Femur (tissue), 1 donor: Measurements from ENCODE around the gene SMARCA2.

ENCODE experiments used
- DNase-seq: peaks from one replicate; pipeline ENCODE4 v3.0.0-alpha.2; 2017

SMARCA2 gene

GRCh38 chr9:2179567-2179966 lies 164.4 kb downstream of the SMARCA2 start:
- DNase-seq = no peak

DNA sequence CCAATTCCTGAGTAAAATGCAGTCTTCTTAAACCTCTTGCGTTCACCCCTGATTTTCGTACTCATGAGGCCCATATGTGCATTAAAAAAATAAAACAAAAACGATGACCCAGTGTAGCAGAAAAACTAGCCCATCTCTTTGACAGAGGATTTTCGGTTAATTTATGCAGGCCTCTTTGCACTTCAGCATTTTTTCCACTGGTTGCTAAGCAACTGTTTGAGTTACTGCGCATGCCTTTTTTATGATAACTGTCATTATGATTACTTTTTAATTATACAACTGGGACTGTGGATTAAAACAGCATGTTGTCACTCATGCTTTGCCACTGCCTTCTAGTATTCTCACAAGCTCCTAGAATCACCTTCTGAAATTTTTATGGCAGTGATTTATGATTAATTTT lies 165.0 kb downstream of the SMARCA2 start:
- no peak for DNase-seq

DNA sequence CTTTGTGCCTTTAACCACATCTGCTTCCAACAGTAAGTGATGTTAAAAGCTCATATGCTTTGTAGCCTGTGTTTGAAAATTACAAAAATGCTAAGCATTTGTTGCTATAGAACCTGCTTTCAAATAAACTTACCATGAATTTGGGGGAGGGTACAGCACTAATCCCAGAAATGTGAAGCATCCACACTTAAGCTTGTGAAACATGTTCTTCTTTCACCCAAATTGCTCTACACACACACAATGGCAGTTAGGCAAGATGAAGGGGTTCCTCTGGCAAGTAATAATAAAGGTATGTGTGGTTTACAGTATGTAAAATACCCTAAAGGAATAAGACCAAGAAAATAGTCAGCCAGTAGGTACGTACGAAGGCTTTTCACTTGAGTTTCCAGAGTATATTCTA lies 165.6 kb downstream of the SMARCA2 start:
- no peak for DNase-seq

DNA sequence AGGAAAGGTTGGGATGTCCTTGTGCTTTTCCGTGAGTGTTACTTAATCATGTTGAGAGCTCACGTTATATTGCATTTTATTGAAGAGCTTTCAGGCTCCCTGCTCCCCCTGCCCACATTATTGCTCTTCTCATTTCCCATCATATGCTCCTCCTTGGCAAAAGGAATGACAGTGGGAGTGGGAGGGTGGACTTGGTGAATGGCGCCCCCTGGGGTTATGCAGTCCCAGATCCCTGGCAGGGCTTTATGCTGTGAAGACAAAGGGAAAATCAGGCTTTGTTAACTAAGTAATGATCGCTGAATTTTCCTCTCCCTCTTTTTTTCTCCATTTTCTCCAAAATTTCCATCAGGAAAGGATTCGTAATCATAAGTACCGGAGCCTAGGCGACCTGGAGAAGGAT lies 166.6 kb downstream of the SMARCA2 start:
- no peak for DNase-seq

- DNase-seq = no peak
Observed at GRCh38 chr9:2190939-2191608, 175.9 kb downstream of the SMARCA2 start.

GRCh38 chr9:2191609-2191972 lies 176.4 kb downstream of the SMARCA2 start:
- no peak for DNase-seq

GRCh38 chr9:2192356-2192979 lies 177.3 kb downstream of the SMARCA2 start:
- no peak for DNase-seq

DNA sequence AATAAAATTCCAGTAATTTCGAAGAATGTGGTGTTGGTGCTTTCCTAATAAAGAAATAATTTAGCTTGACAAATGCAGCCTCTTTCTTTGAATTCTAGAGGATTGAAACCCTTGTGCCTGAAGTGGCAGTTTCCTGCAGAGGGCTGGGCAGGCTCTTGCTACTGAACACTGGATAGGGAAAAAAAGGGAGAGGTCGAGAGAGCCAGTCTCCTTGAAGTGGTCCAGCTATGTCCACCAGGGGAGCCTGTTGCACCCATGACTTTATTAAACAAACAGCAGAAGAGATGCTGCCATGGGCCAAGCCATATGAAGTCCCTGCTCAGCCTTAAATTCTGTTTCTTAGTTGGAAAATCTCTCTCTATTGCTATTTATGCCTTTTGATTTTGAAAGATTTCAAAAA lies 178.4 kb downstream of the SMARCA2 start:
- DNase-seq = no peak

DNA sequence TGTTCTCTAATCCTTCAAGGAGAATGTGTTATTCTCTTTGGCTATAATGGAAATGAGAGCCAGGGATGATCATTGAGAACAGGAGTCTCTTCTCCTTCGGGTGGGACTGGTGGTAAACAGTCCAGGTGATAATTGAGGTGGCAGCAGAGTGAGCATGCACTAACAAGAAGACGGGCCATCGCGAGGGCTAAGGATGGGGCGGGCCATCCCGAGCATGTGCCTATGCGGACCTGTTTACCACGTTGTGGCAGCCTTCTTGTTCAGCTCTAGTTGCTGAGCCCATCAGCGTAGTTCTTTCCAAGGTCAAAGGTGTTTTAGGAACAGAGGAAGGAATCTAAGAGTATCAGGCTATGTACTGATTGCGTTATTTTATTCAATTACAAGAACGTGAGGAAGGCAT lies 180.1 kb downstream of the SMARCA2 start:
- DNase-seq = no peak

DNA sequence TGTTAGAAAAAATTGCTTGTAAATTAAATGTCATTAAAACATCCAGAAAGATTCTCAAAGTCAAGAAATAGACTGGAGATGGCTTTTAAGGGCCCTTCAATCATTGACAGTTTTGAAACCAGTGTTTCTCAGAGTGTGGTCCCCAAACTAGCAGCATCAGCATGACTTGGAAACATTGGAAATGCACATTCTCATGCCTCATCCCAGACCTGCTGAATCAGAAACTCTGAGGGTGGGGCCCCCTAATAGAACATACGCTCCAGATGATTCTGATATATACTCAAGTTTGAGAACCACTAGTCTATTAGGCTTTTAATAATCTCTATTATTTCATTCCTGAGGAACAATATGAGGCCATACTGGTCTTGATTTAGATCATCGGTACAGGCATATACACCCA lies 181.6 kb downstream of the SMARCA2 start:
- DNase-seq = no peak

DNA sequence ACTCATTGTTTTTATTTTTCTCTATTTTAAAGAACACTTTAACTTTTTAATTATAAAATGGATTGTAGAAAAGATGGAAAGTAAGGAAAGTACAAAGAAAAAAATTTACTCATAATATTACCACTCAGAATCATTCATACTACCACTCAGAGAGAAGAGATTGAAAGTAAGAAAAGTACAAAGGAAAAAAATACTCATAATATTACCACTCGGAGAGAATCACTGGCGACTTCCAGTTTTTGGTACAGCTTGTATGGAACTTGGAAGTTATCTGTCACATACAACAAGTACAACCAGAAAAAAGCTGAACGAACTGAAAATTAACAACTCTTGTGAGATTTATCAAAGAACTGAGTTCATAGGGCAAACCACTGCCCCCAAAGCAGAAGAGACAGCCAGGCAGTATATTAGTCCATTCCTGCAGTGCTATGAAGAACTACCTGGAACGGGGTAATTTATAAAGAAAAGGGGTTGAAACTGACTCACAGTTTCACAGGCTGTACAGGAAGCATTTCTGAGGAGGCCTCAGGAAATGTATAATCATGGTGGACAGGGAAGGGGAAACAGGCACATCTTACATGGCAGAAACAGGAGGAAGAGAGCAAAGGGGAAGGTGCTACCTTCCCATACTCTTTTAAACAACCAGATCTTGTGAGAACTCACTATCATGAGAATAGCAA lies 183.9 kb downstream of the SMARCA2 start:
- no peak for DNase-seq

DNA sequence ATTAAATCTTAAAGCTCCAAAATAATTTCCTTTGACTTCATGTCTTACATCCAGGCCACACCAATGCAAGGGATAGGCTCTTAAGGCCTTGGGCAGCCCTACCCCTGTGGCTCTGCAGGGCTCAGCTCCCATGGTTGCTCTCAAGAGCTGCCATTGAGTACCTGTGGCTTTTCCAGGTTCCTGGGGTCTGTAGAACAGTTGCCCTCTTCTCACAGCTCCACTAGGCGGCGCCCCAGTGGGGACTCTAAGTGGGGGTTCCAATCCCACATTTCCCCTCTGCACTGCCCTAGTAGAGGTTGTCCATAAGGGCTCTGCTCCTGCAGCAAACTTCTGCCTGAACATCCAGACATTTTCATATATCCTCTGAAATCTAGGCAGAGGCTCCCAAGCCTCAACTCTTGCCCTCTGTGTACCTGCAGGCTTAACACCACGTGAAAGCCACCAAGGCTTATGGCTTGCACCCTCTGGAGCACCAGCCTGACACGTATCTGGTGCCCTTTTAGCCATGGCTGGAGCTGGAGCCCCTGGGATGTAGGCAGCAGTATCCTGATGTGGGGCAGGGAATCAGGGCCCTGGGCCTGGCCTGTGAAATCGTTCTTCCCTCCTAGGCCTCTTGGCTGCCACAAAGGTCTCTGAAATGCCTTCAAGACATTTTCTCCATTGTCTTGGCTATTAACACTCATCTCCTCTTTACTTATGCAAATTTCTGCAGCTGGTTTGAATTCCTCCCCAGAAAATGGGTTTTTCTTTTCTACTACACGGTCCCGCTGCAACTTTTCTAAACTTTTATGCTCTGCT lies 185.1 kb downstream of the SMARCA2 start:
- no peak for DNase-seq

GRCh38 chr9:2208465-2208864 lies 193.3 kb downstream of the SMARCA2 start:
- no peak for DNase-seq

DNA sequence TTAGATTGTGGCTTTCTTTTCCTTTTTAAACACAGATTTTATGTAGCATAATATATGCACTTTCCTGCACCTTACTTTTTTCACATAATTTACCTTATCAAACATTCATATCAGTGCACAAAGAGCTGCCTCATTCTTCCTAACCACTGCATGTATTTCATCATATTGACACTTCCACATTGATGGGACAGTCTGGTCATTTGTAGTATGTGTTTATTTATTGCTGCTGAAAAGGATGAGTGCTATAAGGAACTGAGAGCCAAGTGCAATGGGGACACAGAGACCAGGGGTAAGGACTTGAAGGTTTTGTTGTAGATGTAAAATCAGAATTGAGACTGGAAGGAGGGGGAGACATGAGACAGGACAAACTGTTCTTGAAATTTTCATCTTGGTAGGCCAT lies 193.8 kb downstream of the SMARCA2 start:
- no peak for DNase-seq

GRCh38 chr9:2209400-2209799 lies 194.3 kb downstream of the SMARCA2 start:
- DNase-seq = no peak

GRCh38 chr9:2210201-2210600 lies 195.1 kb downstream of the SMARCA2 start:
- DNase-seq = no peak

DNA sequence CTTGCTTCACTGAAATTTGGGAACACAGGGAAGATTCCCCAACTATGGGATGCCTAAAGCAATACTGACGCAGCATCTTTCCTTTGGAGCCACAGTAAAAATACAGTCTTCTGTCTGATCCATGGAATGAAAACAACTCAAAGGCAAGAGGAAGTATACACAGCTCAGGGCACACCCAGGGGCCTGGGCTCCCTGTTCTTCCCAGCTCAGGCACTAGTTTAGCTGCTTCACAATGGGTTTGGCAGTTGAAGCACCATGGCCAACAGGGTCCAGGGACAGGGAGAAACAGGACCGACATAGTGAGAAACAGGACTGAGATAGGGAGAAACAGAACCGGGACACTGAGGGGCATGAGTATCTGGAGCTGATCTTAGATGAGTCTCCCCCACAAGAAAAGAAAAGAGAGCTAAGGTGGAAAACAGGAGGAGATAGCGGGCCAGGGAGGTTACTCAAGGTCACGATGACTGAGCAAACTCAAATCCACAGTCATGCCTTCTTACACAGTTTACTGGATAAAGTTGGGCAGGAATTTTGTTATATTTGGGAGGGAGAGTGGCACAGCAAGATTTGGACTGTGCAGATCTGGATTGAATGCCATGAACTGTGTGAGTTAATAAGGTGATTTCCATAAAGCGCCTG lies 198.8 kb downstream of the SMARCA2 start:
- no peak for DNase-seq

DNA sequence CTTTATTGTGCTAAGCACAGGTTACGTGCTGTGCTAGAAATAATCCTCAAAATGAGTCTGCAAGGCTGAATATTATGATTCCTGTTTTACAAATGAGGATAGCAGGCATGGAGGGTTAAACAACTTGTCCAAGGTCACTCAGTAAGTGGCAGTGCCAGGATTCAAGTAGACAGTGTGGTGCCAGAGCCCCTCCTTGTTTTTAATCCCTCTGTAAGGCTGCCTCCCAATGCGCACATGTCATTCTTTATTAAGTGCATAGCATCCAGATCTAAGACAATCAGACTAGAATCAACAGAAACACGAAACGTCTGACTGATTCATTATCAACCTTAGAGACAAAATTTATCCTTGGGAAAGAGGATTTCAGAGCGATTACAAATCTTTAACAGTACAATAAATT lies 199.6 kb downstream of the SMARCA2 start:
- DNase-seq = no peak

DNA sequence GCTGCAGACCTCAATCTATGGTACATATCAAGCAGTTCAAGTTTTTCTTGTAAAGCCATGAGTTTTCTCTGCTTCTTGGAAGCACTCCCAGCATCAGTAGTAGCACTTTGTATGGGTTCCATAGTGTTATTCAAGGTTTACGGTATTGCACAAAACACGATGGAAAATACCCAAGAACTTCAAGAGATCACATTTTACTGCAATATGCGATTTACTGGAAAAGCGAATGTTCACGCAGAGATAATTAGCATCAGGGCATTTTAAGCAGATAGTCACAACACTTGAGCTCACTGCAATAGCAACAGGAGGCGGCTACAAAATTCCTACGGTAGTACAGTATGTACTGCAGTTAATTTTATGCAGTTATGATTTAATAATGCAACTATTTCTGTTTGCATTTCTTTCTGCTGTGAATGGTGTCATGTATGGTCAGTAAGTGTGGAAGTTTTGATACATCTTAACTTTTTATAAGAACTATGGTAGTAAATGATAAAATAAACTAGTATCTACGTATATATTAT lies 200.8 kb downstream of the SMARCA2 start:
- no peak for DNase-seq

DNA sequence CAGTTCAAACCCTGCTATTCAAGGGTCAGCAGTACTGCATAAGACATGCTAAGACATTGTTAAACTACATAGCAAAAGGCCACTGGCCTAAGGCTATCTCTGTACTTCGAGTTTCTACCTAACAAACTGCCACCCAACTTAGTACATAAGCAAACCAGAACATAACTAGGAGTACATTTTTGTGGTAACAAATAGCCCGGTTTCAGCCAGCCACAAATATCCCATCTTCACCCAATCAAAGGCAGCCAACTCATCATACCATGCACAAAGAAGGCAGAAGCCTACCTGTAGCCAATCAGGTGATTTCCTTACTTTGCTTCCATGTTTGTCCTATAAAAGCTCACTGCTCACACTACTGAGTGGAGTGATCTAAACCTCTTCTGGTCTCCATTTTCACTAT lies 201.4 kb downstream of the SMARCA2 start:
- no peak for DNase-seq

DNA sequence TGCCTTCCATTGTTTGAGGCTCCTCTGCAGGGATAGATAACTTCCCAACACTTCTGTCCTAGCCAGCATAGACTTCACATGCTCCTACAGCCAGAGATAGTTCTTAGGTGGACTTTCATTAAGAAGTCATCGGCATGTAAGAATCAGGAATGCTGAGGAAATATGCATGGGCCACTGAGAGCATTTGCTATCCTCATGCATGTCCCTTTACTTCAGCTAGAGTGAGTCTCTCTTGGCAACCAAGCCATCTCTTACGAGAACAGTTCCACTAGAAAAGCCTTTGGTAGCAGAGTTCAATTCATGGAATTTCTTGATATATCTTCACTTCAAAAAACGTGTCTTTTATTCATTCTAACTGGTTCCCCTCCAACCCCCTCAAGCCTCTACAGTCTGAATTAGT lies 202.4 kb downstream of the SMARCA2 start:
- DNase-seq = no peak

DNA sequence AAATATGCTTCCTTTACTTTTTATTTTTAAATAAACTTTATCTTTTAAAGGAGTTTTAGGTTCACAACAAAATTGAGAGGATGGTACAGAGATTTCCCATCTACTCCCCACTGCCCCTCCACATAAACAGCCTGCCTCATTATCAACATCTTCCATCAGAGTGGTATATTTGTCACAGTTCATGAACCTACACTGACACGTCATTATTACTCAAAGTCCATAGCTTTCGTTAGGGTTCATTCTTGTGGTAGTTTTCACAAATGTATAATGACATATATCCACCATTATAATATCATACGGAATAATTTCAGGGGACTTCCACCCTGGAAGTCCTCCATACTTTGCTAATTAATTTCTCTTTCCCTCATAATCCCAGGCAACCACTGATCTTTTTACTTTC lies 204.9 kb downstream of the SMARCA2 start:
- DNase-seq = no peak
